HG03439 (cell line): ENCODE data around the gene RPS6KA1.
"Not testable (repeated sequence)": the region's sequence is repeated elsewhere in the genome, so short reads cannot be mapped to it uniquely, and the experiment has no call there.

ENCODE experiments used
- ATAC-seq: cut with Tn5 transposase; IDR thresholded peaks from one replicate; pipeline ENCODE4 v1.9.1; 2021; ENCODE audit warnings: mild to moderate bottlenecking, moderate library complexity; ENCODE audit not compliant: unreplicated experiment

RPS6KA1 gene

GRCh38 chr1:26552720-26553119, 23.2 kb downstream of the RPS6KA1 start:
- ATAC-seq, result no peak

- ATAC-seq, result no peak
These were observed 24.6 kb downstream of the RPS6KA1 start for GRCh38 chr1:26553942-26554682.

GRCh38 chr1:26554781-26555180, 25.2 kb downstream of the RPS6KA1 start:
- ATAC-seq, result no peak

GRCh38 chr1:26555550-26555981, 26.0 kb downstream of the RPS6KA1 start:
- ATAC-seq, result no peak

- ATAC-seq, result no peak
These were observed 26.6 kb downstream of the RPS6KA1 start for GRCh38 chr1:26556111-26556510.

GRCh38 chr1:26557008-26557407, 27.4 kb downstream of the RPS6KA1 start:
- ATAC-seq, result no peak

GRCh38 chr1:26558685-26559048, 29.1 kb downstream of the RPS6KA1 start:
- ATAC-seq, result no peak

GRCh38 chr1:26560403-26560780, 30.8 kb downstream of the RPS6KA1 start:
- ATAC-seq, result no peak

GRCh38 chr1:26570287-26570686, 40.7 kb downstream of the RPS6KA1 start:
- ATAC-seq, result no peak

GRCh38 chr1:26571381-26571780, 41.8 kb downstream of the RPS6KA1 start:
- ATAC-seq, result no peak

- no peak for ATAC-seq
These were observed 44.5 kb downstream of the RPS6KA1 start for GRCh38 chr1:26574018-26574417.

GRCh38 chr1:26574719-26575251, 45.2 kb downstream of the RPS6KA1 start:
- ATAC-seq, result no peak

- no peak for ATAC-seq
These were observed 45.8 kb downstream of the RPS6KA1 start for GRCh38 chr1:26575348-26575747.

- no peak for ATAC-seq
These were observed 48.6 kb downstream of the RPS6KA1 start for GRCh38 chr1:26578167-26578566.

GRCh38 chr1:26579681-26580111, 50.1 kb downstream of the RPS6KA1 start:
- ATAC-seq, result no peak

- ATAC-seq, result no peak
These were observed 50.6 kb downstream of the RPS6KA1 start for GRCh38 chr1:26580116-26580515.

GRCh38 chr1:26581287-26581651, 51.7 kb downstream of the RPS6KA1 start:
- ATAC-seq, result no peak

GRCh38 chr1:26582053-26582835, 52.7 kb downstream of the RPS6KA1 start:
- no peak for ATAC-seq

- ATAC-seq, result no peak
These were observed 53.4 kb downstream of the RPS6KA1 start for GRCh38 chr1:26582836-26583460.

- ATAC-seq, result no peak
These were observed 54.3 kb downstream of the RPS6KA1 start for GRCh38 chr1:26583646-26584485.

- ATAC-seq, result not testable (repeated sequence)
These were observed 55.0 kb downstream of the RPS6KA1 start for GRCh38 chr1:26584588-26584987.
